GM18505 (cell line): Measurements from ENCODE around the gene AGBL1.

Experiments used
- ATAC-seq: cut with Tn5 transposase; IDR thresholded peaks from one replicate; pipeline ENCODE4 v1.9.1; 2021; ENCODE audit not compliant: unreplicated experiment
- POLR2A ChIP-seq: IDR thresholded peaks from 4 replicates; pipeline ENCODE4 v1.6.1; 2011; ENCODE audit warnings: borderline replicate concordance; ENCODE audit not compliant: insufficient read depth, insufficient read length; ENCODE audit errors: extremely low read depth

The AGBL1 gene

DNA sequence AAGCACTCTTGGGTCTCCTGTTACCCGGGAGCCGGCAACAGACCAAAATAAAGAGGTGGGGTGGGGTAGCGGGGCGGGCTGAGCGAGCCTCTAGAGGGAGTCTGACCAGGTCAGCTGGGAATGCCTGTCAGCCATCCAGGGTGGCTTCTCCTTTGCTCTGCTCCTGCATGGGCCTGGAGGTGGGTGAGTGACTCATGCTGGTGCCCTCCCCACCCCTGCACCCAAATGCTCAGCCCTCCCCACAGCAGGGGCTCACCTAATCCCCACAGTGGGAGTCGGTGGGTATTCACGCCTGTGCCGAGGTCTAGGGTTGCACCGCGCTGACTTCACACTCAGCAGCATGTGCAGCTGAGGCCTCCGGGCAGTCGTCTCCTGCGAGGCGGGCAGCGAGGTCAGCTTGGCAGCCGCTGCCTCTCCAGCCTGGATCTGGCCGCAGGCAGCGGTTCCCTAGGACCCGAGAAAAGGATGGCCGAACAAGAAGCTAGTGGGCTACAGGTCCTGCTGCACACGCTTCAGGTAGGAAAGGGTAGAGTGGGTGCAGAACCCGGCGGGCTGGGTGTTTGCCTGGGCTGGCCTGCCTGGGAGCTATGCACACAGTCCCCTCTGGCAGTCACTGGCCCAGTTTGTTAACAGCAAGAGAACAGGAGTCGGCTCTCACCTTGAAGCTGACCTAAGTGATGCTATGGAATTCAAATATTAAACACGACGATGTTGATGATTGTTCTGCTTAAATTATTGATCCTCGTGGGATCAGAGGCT lies at the start of gene AGBL1:
AGBL1 (plus strand) TSS at position 364 of the 759 bp plus-strand sequence.
- ATAC-seq, result no peak
- no peak for TF ChIP-seq POLR2A

GRCh38 chr15:86034904-86035303 lies 44.8 kb upstream of the AGBL1 start:
- no peak for TF ChIP-seq POLR2A
- no peak for ATAC-seq

GRCh38 chr15:86036243-86036642 lies 43.4 kb upstream of the AGBL1 start:
- ATAC-seq, result no peak
- TF ChIP-seq POLR2A, result no peak

DNA sequence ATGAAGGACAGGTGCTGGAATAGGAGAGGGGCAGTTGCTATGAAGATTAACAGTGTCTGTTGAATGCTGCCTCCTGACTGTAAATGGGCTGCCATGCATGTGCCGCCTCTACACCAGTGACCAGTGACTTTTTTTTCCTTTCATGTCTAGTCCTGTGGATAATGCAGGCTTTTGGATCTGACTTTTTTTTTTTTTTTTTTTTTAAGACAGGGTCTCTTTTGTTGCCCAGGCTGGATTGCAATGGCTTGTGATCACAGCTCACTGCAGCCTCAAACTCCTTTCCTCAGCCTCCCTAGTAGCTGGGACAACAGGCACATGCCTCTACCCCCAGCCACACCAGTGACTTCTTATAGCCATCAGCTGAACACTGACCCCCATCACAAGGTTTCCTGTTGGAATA lies 41.2 kb upstream of the AGBL1 start:
- TF ChIP-seq POLR2A, result no peak

DNA sequence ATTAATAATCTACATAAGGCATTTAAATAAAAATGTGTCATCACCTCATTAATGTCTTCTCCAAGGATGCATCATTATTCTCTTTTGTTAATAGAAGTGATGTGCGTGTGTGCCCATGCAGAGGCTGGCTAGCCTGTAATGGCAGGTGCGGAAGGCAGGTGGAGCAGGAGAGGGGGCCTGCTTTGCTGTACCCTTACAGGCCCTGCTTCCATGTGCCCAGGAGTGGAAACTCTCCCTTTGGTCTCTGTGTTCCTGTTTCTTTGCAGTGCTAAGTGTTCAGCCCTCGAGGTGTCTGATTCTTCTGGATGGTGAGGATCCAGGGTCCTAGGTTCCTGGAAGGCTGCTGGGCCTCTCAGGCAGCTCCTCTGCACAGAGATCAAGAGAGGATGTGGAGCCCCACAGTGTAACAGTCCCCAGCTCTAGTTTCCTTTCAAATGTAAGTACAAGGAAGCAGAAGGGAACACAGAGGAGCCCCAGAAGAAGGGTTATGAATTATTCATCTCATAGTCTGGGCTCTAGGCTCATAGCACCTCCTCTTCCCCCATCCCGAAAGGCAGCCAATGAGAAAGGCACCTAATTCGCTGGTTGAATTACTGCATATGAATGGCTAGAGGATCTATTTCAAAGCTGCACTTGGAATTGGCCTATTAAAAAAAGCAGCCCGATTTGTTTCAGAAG lies 39.2 kb upstream of the AGBL1 start:
- TF ChIP-seq POLR2A, result no peak
- no peak for ATAC-seq

More for the DNA sequence above, 41.2 kb upstream of the AGBL1 start:
- no peak for ATAC-seq

- TF ChIP-seq POLR2A, result no peak
- ATAC-seq, result no peak
Measured at GRCh38 chr15:86041399-86041798, 38.3 kb upstream of the AGBL1 start.

DNA sequence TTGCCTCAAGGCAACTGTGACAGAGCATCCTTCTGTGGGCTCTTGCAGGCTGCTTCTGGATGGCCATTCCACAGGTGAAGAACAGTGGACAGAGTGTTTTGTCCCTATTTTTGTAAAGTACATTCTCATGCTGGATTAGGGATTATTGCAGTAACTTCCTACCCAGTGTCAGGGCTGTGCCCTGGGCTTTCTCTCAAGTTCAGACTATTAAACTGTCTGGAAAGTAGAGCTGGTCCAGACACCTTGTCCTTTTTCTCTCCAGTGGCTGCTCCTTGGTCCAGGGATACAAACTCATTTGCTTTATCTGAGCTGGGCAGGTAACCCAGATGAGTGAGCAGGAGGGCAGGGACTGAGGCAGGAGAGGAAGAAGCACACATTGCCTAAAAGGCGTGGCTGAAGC lies 37.4 kb upstream of the AGBL1 start:
- no peak for TF ChIP-seq POLR2A

GRCh38 chr15:86044981-86045380 lies 34.7 kb upstream of the AGBL1 start:
- no peak for ATAC-seq

More for the DNA sequence above, 37.4 kb upstream of the AGBL1 start:
- ATAC-seq, result no peak

GRCh38 chr15:86054338-86054737 lies 25.3 kb upstream of the AGBL1 start:
- ATAC-seq, result no peak

More at GRCh38 chr15:86044981-86045380, 34.7 kb upstream of the AGBL1 start:
- no peak for TF ChIP-seq POLR2A

DNA sequence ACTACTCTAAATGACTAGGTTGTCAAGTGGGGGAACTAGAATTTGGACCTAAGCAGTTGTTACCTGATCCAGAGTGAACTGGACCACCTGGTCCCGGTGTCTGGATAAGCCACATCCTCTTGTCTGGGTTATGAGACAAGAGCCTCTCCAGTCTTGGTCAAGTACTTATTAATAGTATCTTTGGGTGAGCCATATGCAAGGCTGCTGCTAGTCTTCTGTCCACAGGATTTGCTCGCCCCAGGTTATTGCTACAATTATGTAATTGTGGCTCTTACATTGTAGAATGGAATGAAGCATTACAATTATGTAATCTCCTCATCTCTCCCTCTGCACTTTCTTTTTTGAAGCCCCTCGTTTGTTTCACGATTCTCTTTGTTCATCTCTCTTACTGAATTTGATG lies 24.0 kb upstream of the AGBL1 start:
- no peak for TF ChIP-seq POLR2A
- ATAC-seq, result no peak

More at GRCh38 chr15:86054338-86054737, 25.3 kb upstream of the AGBL1 start:
- no peak for TF ChIP-seq POLR2A

DNA sequence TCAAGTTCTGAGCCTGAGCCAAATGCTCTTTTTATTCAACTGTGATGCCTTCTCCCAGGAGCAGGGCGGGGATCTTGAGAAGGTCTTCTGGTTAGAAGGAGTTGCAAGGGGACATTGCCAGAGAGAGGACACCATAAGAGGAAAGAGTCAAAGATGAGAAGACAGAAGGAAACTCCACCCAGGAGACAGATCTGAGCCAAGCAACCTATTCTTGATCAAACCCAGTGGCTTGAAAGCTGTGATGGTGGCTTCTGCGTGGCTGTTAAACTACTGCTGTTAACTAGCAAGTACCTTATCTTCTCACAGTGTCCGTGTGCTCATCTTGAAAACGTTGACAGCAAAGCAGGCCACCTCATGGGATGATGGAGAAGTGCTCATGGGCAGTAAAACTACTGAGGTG lies 19.8 kb upstream of the AGBL1 start:
- ATAC-seq, result no peak
- TF ChIP-seq POLR2A, result no peak

GRCh38 chr15:86060674-86061073 lies 19.0 kb upstream of the AGBL1 start:
- ATAC-seq, result no peak
- TF ChIP-seq POLR2A, result no peak

GRCh38 chr15:86061581-86061980 lies 18.1 kb upstream of the AGBL1 start:
- TF ChIP-seq POLR2A, result no peak
- no peak for ATAC-seq

- no peak for TF ChIP-seq POLR2A
- no peak for ATAC-seq
Measured at GRCh38 chr15:86062646-86063243, 16.9 kb upstream of the AGBL1 start.
